Stimulated activated CD4-positive, alpha-beta T cell treated with anti-CD3 and anti-CD28 coated beads, Interleukin-15, amount 100 ng/mL, for 48 hours (primary cell): ENCODE measurements around the gene SELENOV.
A peak's percentile ranks its signal among the peaks of the same experiment; 100 is the strongest.

Experiments
- DNase-seq, 2 donors: peaks; one replicate each; pipeline ENCODE4 v3.0.0-alpha.2; 2020; ENCODE audit warnings: low read depth in 2 of 2

The SELENOV gene

DNA sequence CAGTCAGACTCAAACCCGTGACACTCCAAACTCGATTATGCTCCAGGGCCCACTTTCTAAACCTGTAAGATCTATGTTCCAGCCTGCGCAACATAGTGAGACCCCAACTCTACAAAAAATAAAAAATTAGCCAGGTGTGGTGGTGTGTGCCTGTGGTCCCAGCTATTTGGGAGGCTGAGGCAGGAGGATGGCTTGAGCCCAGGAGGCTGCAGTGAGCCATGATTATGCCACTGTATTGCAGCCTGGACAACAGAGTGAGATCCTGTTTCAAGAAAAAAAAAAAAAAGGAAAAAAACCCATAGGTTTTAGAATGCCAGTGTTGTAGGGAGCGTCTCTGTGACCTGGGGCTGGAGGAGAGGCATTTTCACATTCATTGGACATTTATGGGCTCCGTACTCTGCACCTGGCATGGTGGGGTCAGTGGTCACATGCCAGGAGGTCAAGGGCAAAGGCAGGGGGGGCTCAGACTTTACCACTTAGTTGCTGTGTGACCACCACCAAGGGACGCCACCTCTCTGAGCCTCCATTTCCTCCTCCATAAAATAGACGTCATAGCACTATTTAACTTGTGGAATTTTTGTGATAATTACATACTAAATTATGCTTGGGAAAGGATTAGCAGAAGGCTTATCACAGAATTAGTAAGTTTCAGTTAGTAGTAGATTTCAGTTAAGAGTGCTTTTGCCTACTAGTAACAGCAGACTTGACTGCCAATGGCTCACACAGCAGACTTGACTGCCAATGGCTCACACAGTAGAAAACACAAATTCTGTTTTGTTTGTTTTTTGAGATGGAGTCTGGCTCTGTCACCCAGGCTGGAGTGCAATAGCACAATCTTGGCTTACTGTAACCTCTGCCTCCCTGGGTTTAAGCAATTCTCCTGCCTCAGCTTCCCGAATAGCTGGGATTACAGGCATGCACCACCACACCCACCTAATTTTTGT lies 5.9 kb downstream of the SELENOV start:
- no peak for DNase-seq

GRCh38 chr19:39524495-39524894 lies 9.6 kb downstream of the SELENOV start:
- DNase-seq = no peak

GRCh38 chr19:39525205-39525604 lies 10.3 kb downstream of the SELENOV start:
- DNase-seq = no peak

DNA sequence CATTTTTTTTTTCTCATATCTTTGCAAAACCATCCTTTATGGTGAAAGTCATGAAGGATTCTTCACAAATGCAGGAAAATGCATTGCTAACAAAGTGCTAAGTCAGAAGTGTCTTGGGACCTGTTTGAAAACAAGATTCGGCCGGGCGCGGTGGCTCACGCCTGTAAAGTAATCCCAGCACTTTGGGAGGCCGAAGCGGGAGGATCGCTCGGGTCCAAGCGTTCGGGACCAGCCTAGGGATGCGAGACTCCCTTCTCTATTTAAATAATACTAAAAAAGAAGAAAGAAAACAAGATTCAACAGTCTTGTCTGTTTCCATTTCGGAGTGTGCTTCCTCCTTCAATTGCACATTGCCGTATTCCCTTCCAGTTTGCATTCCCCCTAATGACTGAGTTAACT lies 16.9 kb downstream of the SELENOV start:
- no peak for DNase-seq

- DNase-seq = peak; percentile 91 to 94
Observed at GRCh38 chr19:39532233-39533002, 17.5 kb downstream of the SELENOV start, which contains the start of gene EID2B. Gene EID2B (minus strand): TSS chr19:39532852. CDS start chr19:39532802, 50 bp downstream.

DNA sequence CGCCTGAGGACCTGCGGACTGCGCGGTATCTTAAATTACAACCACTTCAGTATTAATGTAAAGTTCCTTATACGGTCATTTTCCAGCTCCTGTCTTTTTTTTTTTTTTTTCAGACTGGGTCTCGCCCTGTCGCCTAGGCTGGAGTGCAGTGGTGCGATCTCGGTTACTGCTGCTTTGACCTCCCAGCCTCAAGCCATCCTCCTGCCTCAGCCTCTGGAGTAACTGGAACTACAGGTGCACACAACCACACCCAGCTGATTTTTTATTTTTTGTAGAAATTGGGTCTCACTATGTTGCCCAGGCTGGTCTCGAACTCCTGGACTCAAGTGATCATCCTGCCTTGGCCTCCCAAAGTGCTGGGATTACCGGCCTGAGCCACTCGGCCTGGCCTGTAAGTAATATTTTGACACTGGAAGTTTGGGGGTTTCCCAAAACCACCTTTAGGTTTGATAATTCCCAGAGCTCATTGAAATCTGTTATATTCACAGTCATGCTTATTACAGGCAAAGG lies 18.1 kb downstream of the SELENOV start:
- DNase-seq = no peak

DNA sequence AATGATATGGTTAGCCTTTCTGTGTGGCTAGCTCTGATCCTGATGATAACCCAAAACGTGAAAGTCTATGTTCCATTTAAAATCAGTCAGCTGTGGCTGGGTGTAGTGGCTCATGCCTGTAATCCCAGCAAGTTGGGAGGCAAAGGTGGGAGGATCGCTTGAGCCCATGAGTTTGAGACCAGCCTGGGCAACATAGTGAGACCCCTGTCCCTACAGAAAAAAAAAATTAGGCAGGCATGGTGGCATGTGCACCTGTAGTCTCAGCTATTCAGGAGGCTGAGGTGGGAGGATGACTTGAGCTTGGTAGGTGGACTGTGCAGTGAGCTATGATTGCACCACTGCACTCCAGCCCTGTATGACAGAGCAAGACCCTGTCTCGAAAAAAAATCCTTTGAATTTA lies 18.9 kb downstream of the SELENOV start:
- no peak for DNase-seq

GRCh38 chr19:39539165-39539517 lies 24.2 kb downstream of the SELENOV start:
- DNase-seq = no peak

- DNase-seq = peak; percentile 93 to 95
Observed at GRCh38 chr19:39539518-39540332, 24.8 kb downstream of the SELENOV start, which contains the start of gene EID2. Gene EID2 (minus strand): TSS chr19:39540161. CDS start chr19:39540079, 82 bp downstream.

- no peak for DNase-seq
Observed at GRCh38 chr19:39540333-39540673, 25.4 kb downstream of the SELENOV start.

- no peak for DNase-seq
Observed at GRCh38 chr19:39542206-39542605, 27.3 kb downstream of the SELENOV start.

GRCh38 chr19:39543477-39543857 lies 28.5 kb downstream of the SELENOV start:
- DNase-seq = no peak

GRCh38 chr19:39544226-39544903 lies 29.4 kb downstream of the SELENOV start:
- DNase-seq = no peak

GRCh38 chr19:39544911-39545310 lies 30.0 kb downstream of the SELENOV start:
- DNase-seq = no peak

DNA sequence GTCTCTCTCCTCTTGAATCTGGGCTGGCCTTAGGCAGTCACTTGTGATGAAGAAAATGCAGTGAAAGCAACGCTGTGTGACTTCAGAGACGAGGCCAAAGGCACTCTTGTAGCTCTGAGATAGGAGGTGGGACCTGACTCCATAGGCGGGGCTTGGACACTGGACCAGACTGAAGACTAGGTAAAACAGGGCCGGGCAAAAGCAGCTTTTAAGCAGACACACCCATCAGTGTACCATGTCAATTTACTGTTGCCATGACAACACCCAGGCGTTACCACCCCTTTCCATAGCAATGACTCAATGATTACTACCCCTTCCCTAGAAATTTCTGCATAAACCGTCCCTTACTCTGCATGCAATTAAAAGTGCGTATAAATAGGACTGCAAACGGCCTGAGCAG lies 31.7 kb downstream of the SELENOV start:
- DNase-seq = no peak

DNA sequence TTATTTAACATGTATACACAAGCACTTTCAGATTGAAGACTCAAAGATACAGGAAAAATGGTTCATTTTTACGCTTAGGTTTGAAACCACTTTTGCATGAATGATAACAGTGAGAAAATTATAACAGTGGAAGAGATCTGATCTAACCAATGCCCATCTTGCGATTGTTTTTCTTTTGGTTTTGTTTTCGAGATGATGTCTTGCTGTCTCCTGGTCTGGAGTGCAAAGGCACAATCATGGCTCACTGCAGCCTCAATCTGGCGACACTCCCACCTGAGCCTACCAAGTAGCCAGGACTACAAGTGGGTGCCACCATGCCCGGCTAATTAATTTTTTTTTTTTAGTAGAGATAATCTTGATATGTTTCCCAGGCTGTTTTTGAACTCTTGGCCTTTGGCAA lies 35.3 kb downstream of the SELENOV start:
- no peak for DNase-seq

- DNase-seq = no peak
Observed at GRCh38 chr19:39553082-39553652, 38.2 kb downstream of the SELENOV start.

DNA sequence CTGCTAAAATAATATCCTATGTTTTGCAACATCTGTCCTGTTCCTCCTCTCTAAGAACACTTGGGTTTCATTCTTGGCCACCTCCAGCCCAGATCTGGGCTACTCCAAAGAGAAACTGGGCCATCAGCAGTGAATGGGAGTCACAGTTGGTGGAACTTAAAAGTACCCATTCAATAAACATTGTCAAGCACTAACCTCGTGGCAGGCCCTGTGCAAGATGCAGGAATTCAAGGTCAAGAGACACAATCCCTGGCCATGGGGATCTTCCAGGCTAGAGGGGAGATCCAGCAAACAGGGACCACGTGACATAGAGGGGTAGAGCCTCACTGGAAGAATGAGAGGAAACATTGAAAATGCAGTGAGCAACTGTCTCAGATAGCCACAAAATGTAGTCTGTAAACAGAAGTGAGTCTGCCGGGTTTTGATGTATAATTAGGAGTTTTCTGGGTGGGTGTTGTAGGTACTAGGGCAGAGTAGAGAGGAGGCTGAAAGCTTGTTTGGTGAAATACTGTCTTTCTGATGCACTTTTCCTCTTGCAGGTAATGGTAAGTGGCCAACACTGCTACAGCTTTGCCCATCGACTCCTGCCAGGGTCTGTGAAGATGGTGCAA lies 39.9 kb downstream of the SELENOV start:
- no peak for DNase-seq

- no peak for DNase-seq
Observed at GRCh38 chr19:39555883-39556282, 40.9 kb downstream of the SELENOV start.
